ENCODE results near the gene TTYH1.

TTYH1 gene

DNA sequence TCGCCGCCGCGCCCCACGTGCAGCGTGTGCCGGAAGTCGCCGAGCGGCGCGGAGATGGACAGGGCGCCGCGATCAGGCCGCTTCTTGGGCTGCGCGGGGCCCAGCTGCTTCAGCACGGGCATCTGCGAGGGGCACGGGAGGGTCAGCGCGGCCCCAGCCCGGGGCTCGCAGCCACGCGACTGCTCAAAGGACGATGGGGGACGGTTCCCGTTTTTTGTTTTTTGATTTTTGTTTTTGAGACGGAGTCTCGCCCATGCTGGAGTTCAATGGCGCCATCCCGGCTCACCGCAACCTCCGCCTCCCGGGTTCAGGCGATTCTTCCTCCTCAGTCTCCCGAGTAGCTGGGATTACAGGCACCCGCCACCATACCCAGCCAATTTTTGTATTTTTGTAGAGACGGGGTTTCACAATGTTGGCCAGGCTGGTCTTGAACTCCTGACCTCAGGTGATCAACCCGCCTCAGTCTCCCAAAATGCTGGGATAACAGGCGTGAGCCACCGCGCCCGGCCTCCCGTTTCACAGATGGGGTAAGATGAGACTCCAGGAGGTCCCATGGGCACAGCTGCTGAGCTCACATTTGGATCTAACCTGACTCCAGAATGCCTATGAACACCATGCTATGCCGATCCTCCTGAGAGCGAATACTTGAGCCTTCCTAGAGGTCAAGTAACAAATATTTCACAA is 50.3 kb downstream of the TTYH1 start:
- TF ChIP-seq, protein P1, sequence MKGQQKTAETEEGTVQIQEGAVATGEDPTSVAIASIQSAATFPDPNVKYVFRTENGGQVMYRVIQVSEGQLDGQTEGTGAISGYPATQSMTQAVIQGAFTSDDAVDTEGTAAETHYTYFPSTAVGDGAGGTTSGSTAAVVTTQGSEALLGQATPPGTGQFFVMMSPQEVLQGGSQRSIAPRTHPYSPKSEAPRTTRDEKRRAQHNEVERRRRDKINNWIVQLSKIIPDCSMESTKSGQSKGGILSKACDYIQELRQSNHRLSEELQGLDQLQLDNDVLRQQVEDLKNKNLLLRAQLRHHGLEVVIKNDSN (IDR thresholded peaks at IDR 0.05), result no peak
- TF ChIP-seq MAX (IDR thresholded peaks at IDR 0.05), result no peak
- TF ChIP-seq EP300 (IDR thresholded peaks at IDR 0.05; ENCODE audit: borderline replicate concordance), result no peak
- TF ChIP-seq CREB1 (IDR thresholded peaks at IDR 0.05; ENCODE audit: low read depth), result no peak
- no peak for TF ChIP-seq NFIC (IDR thresholded peaks at IDR 0.05)
- TF ChIP-seq YY1 (IDR thresholded peaks at IDR 0.05; ENCODE audit: low read depth), result no peak
- TF ChIP-seq TEAD4 (IDR thresholded peaks at IDR 0.05), result no peak
- TF ChIP-seq TCF12 (IDR thresholded peaks at IDR 0.05; ENCODE audit: low read depth), result no peak
- TF ChIP-seq EGR1 (IDR thresholded peaks at IDR 0.05), result no peak
- no peak for TF ChIP-seq RAD21 (IDR thresholded peaks at IDR 0.05; ENCODE audit: low read depth)
- TF ChIP-seq REST (IDR thresholded peaks at IDR 0.05; ENCODE audit: low read depth), result no peak
- TF ChIP-seq ZBTB7A (IDR thresholded peaks at IDR 0.05; ENCODE audit: low read depth), result no peak
- TF ChIP-seq FOXM1 (IDR thresholded peaks at IDR 0.05; ENCODE audit: borderline replicate concordance, low read depth), result no peak
- TF ChIP-seq CEBPB (IDR thresholded peaks at IDR 0.05), result no peak
- no peak for TF ChIP-seq TAF1 (IDR thresholded peaks at IDR 0.05; ENCODE audit: low read depth)

- TF ChIP-seq EGR1 (IDR thresholded peaks at IDR 0.05) (no peak), REST (IDR thresholded peaks at IDR 0.05; ENCODE audit: low read depth) (no peak), RAD21 (IDR thresholded peaks at IDR 0.05; ENCODE audit: low read depth) (no peak), NFIC (IDR thresholded peaks at IDR 0.05) (no peak), TEAD4 (IDR thresholded peaks at IDR 0.05) (no peak), YY1 (IDR thresholded peaks at IDR 0.05; ENCODE audit: low read depth) (no peak), TAF1 (IDR thresholded peaks at IDR 0.05; ENCODE audit: low read depth) (no peak), MAX (IDR thresholded peaks at IDR 0.05) (no peak), CREB1 (IDR thresholded peaks at IDR 0.05; ENCODE audit: low read depth) (no peak), EP300 (IDR thresholded peaks at IDR 0.05; ENCODE audit: borderline replicate concordance) (no peak)
- TF ChIP-seq, protein P1 (IDR thresholded peaks at IDR 0.05), result no peak
These were observed 54.3 kb downstream of the TTYH1 start for GRCh38 chr19:54469496-54469934.

GRCh38 chr19:54470276-54470887 is 55.1 kb downstream of the TTYH1 start:
- TF ChIP-seq ZBTB7A (IDR thresholded peaks at IDR 0.05; ENCODE audit: low read depth) (no peak), EP300 (IDR thresholded peaks at IDR 0.05; ENCODE audit: borderline replicate concordance) (no peak), TAF1 (IDR thresholded peaks at IDR 0.05; ENCODE audit: low read depth) (no peak), YY1 (IDR thresholded peaks at IDR 0.05; ENCODE audit: low read depth) (no peak), RAD21 (IDR thresholded peaks at IDR 0.05; ENCODE audit: low read depth) (no peak), MAX (IDR thresholded peaks at IDR 0.05) (no peak), NFIC (IDR thresholded peaks at IDR 0.05) (no peak), CREB1 (IDR thresholded peaks at IDR 0.05; ENCODE audit: low read depth) (no peak), CEBPB (IDR thresholded peaks at IDR 0.05) (no peak), EGR1 (IDR thresholded peaks at IDR 0.05) (no peak), TCF12 (IDR thresholded peaks at IDR 0.05; ENCODE audit: low read depth) (no peak), TEAD4 (IDR thresholded peaks at IDR 0.05) (no peak), REST (IDR thresholded peaks at IDR 0.05; ENCODE audit: low read depth) (no peak)
- TF ChIP-seq, protein P1 (IDR thresholded peaks at IDR 0.05), result no peak

Measured in Ishikawa (cell line).